OCI-LY3 (cell line): ENCODE measurements around the gene OR6T1.

ENCODE experiments used
- H2AFZ ChIP-seq: fragments of 200-600, 300-600 bp; shearing (Covaris generic); 2 replicates; pipeline ENCODE4 v1.6.0; 2014; ENCODE audit warnings: antibody characterized with exemption, low read depth, low read length
- H3K27ac ChIP-seq: fragments of 200-600, 300-600 bp; sonication (generic); 2 replicates; pipeline ENCODE4 v1.5.1; 2014; ENCODE audit warnings: mild to moderate bottlenecking, low read length, moderate library complexity, mixed read lengths
- H3K27me3 ChIP-seq: fragments of 200-600, 300-600 bp; sonication (generic); 2 replicates; pipeline ENCODE4 v1.6.1; 2014; ENCODE audit warnings: low read depth, low read length, mixed read lengths
- H3K36me3 ChIP-seq: fragments of 200-600, 300-600 bp; sonication (generic); replicated peaks from 2 replicates; pipeline ENCODE3; 2014; ENCODE audit warnings: low read depth, low read length, mixed read lengths
- H3K4me1 ChIP-seq: fragments of 300-600, 200-600 bp; sonication (generic); 2 replicates; pipeline ENCODE4 v1.6.1; 2014; ENCODE audit warnings: low read length, mixed read lengths
- H3K4me2 ChIP-seq: fragments of 200-600, 300-600 bp; sonication (generic); 2 replicates; pipeline ENCODE4 v1.6.1; 2014; ENCODE audit warnings: low read length, mixed read lengths
- H3K4me3 ChIP-seq: fragments of 300-600, 200-600 bp; sonication (generic); 2 replicates; pipeline ENCODE4 v1.5.1; 2014; ENCODE audit warnings: antibody characterized with exemption, mild to moderate bottlenecking, low read length, moderate library complexity
- H3K79me2 ChIP-seq: fragments of 300-600, 200-600 bp; shearing (Covaris generic); 2 replicates; pipeline ENCODE4 v1.6.1; 2014; ENCODE audit warnings: mild to moderate bottlenecking, low read length, mixed read lengths
- H3K9ac ChIP-seq: fragments of 300-600, 200-600 bp; shearing (Covaris generic); 2 replicates; pipeline ENCODE4 v1.6.0; 2014; ENCODE audit warnings: mild to moderate bottlenecking, low read length, moderate library complexity
- H3K9me3 ChIP-seq: fragments of 200-600, 300-600 bp; shearing (Covaris generic); 2 replicates; pipeline ENCODE4 v1.6.1; 2014; ENCODE audit warnings: low read length, mixed read lengths; ENCODE audit not compliant: insufficient read depth
- H4K20me1 ChIP-seq: fragments of 200-600, 300-600 bp; sonication (generic); 2 replicates; pipeline ENCODE4 v1.6.1; 2016; ENCODE audit warnings: low read length, mixed read lengths; ENCODE audit not compliant: insufficient read depth
- CTCF ChIP-seq: fragments of 200-600, 300-600 bp; sonication (generic); IDR thresholded peaks from 2 replicates; pipeline ENCODE4 v1.5.1; 2014; ENCODE audit warnings: antibody characterized with exemption, low read length, low read depth
- EZH2phosphoT487 ChIP-seq: fragments of 200-600 bp; shearing (Covaris generic); IDR thresholded peaks from 2 replicates; pipeline ENCODE4 v1.6.1; 2018; ENCODE audit warnings: antibody characterized with exemption, mixed run types, low read depth

Gene OR6T1

GRCh38 chr11:123943738-123944137 lies at the start of gene OR6T1:
OR6T1 (minus strand) TSS chr11:123943838; CDS start chr11:123943838, 0 bp downstream.
- H3K36me3 ChIP-seq: no peaks in the 10 kb centered on the region
- no peak within 1 kb of the TSS for H3K4me2 ChIP-seq
- H3K9ac ChIP-seq: no peak within 1 kb of the TSS
- no peak within 1 kb of the TSS for H2AFZ ChIP-seq
- no peak for TF ChIP-seq EZH2phosphoT487
- TF ChIP-seq CTCF: no peak
- no peaks in the 10 kb centered on the region for H4K20me1 ChIP-seq
- H3K79me2 ChIP-seq: no peaks in the 10 kb centered on the region
- no peaks in the 10 kb centered on the region for H3K9me3 ChIP-seq
- H3K27ac ChIP-seq: no peak within 1 kb of the TSS
- H3K4me1 ChIP-seq: no peaks in the 10 kb centered on the region
- no peaks in the 10 kb centered on the region for H3K27me3 ChIP-seq
- H3K4me3 ChIP-seq: no peak within 1 kb of the TSS

GRCh38 chr11:123979311-123979710 lies 35.7 kb upstream of the OR6T1 start:
- H3K27ac ChIP-seq: no peak overlapping the region
- no peaks in the 10 kb centered on the region for H3K79me2 ChIP-seq
- H4K20me1 ChIP-seq: no peaks in the 10 kb centered on the region
- TF ChIP-seq CTCF: no peak
- TF ChIP-seq EZH2phosphoT487: no peak
- H3K4me2 ChIP-seq: no peak overlapping the region
- H3K4me3 ChIP-seq: no peak overlapping the region
- no peaks in the 10 kb centered on the region for H3K27me3 ChIP-seq
- H3K4me1 ChIP-seq: no peaks in the 10 kb centered on the region
- no peaks in the 10 kb centered on the region for H3K36me3 ChIP-seq
- no peak overlapping the region for H3K9ac ChIP-seq
- H3K9me3 ChIP-seq: no peaks in the 10 kb centered on the region
- no peak overlapping the region for H2AFZ ChIP-seq

GRCh38 chr11:123977731-123978347 lies 34.2 kb upstream of the OR6T1 start, which contains the start of gene OR10S1:
OR10S1 (minus strand) TSS chr11:123977781; CDS start chr11:123977664, 117 bp downstream.
- H3K27me3 ChIP-seq: no peaks in the 10 kb centered on the region
- H3K9ac ChIP-seq: no peak within 1 kb of the TSS
- H4K20me1 ChIP-seq: no peaks in the 10 kb centered on the region
- H3K9me3 ChIP-seq: no peaks in the 10 kb centered on the region
- no peak within 1 kb of the TSS for H2AFZ ChIP-seq
- no peak within 1 kb of the TSS for H3K27ac ChIP-seq
- H3K36me3 ChIP-seq: no peaks in the 10 kb centered on the region
- H3K79me2 ChIP-seq: no peaks in the 10 kb centered on the region
- H3K4me3 ChIP-seq: no peak within 1 kb of the TSS
- no peaks in the 10 kb centered on the region for H3K4me1 ChIP-seq
- H3K4me2 ChIP-seq: no peak within 1 kb of the TSS
- TF ChIP-seq CTCF: no peak
- TF ChIP-seq EZH2phosphoT487: no peak

GRCh38 chr11:123976770-123977560 lies 33.3 kb upstream of the OR6T1 start:
- Histone ChIP-seq H3K9ac (no peak overlapping the region), H3K27me3 (no peaks in the 10 kb centered on the region), H2AFZ (no peak overlapping the region), H3K27ac (no peak overlapping the region), H3K4me1 (no peaks in the 10 kb centered on the region), H3K36me3 (no peaks in the 10 kb centered on the region), H4K20me1 (no peaks in the 10 kb centered on the region), H3K9me3 (no peaks in the 10 kb centered on the region), H3K4me3 (no peak overlapping the region), H3K4me2 (no peak overlapping the region), H3K79me2 (no peaks in the 10 kb centered on the region)
- no peak for TF ChIP-seq CTCF
- TF ChIP-seq EZH2phosphoT487: no peak
